K562 (cell line): ENCODE measurements around the gene MYO15B.

Experiments used
- CREB1 ChIP-seq, 2 experiments: sonication (generic) in 1 of 2; formaldehyde crosslinking in 1 of 2; IDR thresholded peaks; 2 replicates each; pipeline versions ENCODE4 v1.6.1 to v1.8.0; 2012 to 2022; ENCODE audit warnings: inconsistent platforms in 1 of 2, mild to moderate bottlenecking in 1 of 2, missing genetic modification reagents in 1 of 2, moderate library complexity in 1 of 2
- GABPA ChIP-seq: fragments of 200-800 bp; sonication (Bioruptor generic); conservative IDR thresholded peaks from 2 replicates; pipeline ENCODE4 v1.6.1; 2016; ENCODE audit warnings: low read depth, missing genetic modification characterization, missing compliant biosample characterization
- MXI1 ChIP-seq: IDR thresholded peaks from 2 replicates; pipeline ENCODE4 v1.6.1; 2011; ENCODE audit warnings: low read depth, mild to moderate bottlenecking, improper control_type of control experiment, low read length
- SMARCC2 ChIP-seq: fragments of 450-650 bp; IDR thresholded peaks from 2 replicates; pipeline ENCODE4 v1.6.1; 2017; ENCODE audit warnings: antibody characterized with exemption, moderate library complexity, mild to moderate bottlenecking, low read depth
- TBL1XR1 ChIP-seq, 2 experiments: IDR thresholded peaks; 2 replicates each; pipeline ENCODE4 v1.6.1; 2012; ENCODE audit warnings: improper control_type of control experiment in 2 of 2, low read length in 2 of 2, mild to moderate bottlenecking in 1 of 2
- ZNF12 ChIP-seq: sonication (generic); formaldehyde crosslinking; IDR thresholded peaks from 2 replicates; pipeline ENCODE4 v1.4.0; 2020; ENCODE audit warnings: mild to moderate bottlenecking, missing genetic modification reagents
- ZNF24 ChIP-seq: fragments of 450-650 bp; IDR thresholded peaks from 2 replicates; pipeline ENCODE4 v1.6.1; 2016
- ZNF280B ChIP-seq: fragments of 250-450 bp; sonication (Bioruptor Pico); IDR thresholded peaks from 2 replicates; pipeline ENCODE4 v1.5.1; 2021; ENCODE audit warnings: mild to moderate bottlenecking
- TF ChIP-seq, protein P1 (sequence below): fragments of 250-450 bp; sonication (Bioruptor Pico); IDR thresholded peaks from 2 replicates; pipeline ENCODE4 v1.5.0; 2021; ENCODE audit warnings: mild to moderate bottlenecking, moderate library complexity
- TF ChIP-seq, protein P2 (sequence below): sonication (generic); formaldehyde crosslinking; IDR thresholded peaks from 2 replicates; pipeline ENCODE4 v1.8.1; 2022; ENCODE audit warnings: missing genetic modification reagents
- TF ChIP-seq, protein P3 (sequence below): fragments of 450-650 bp; IDR thresholded peaks from 2 replicates; pipeline ENCODE4 v1.6.1; 2018; ENCODE audit not compliant: partially characterized antibody

DNA sequence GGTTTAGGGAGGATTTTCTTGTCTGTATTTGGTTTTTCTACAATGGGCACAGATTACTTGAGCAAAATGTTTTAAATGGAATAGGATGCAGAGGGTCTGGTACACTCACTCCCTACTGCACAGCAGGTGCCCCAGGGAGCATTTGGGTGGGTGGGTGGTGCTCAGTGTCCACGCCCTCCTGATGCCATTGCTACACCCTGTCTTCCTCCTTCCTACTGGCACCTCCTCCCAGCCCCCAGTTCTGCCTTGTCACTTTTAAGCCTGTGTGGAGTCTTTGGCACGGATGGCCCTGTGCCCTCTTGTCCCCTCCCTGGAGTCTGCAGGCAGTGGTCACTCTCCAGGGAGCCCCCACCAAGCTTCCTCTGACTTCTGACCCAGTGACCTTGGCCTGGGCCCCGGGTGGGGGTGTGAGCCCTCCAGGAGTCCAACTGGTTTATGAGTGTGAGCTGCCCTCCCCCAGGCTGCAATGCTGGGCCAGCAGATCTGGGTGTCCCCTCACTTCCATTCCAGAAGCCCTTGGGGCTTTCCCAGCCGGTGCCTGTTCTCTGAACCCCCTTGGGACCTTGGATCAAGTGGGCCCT is 46.6 kb upstream of the MYO15B start:
- no peak for TF ChIP-seq ZNF24
- TF ChIP-seq ZNF280B = no peak
- no peak for TF ChIP-seq CREB1 (IDR thresholded peaks at IDR 0.05)
- TF ChIP-seq CREB1 (CRISPR knock-in tag; IDR thresholded peaks at IDR 0.05) = no peak
- TF ChIP-seq TBL1XR1 (IDR thresholded peaks at IDR 0.05; ENCODE audit: low read length in 2 of 2) = no peak
- TF ChIP-seq, protein P1, sequence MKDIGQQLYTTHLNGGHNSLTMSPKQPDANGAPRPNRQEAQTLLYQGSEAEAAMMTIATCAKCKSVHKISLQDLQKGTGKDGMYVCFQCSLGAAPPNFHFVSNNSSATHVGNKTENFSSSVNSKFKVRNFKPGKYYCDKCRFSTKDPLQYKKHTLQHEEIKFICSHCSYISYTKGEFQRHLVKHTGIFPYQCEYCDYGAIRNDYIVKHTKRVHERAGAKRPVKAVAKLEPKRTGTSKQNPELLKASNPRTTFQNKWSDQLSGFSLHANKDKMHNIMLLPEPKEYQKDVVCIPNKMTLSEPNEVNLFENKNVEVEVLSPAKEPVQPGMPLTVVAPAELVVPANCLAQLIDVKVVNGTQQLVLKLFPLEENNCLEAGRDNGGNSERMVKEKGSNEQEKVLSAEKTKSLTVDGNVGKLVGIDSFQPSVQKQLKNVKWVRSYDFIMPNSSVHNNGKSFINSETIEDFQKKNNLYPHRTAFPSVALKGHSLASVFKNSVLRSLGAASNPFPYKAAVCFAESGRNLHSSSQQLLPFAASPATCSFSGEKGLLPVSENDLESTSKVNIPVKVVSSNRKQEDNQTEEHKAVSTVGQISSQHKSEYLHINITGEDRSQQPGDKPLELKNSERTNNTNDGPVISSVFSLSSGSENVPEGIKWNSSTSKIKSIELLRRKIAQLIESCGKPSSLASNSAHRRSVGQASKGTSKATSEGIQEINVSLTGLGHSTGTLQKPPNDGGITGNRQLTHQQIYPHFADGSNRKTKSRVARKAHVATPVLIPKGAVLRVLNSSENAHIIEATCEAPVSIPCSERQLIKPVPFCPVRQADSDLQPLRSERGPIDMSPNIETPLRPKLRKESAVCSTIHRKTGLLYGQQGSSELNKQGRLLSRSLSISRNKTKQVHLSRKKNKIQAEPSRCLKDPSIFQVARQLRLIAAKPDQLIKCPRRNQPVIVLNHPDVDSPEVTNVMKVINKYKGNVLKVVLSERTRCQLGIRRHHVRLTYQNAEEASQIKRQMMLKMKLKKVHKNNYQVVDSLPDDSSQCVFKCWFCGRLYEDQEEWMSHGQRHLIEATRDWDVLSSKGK (CRISPR knock-in tag) = no peak
- TF ChIP-seq, protein P2, sequence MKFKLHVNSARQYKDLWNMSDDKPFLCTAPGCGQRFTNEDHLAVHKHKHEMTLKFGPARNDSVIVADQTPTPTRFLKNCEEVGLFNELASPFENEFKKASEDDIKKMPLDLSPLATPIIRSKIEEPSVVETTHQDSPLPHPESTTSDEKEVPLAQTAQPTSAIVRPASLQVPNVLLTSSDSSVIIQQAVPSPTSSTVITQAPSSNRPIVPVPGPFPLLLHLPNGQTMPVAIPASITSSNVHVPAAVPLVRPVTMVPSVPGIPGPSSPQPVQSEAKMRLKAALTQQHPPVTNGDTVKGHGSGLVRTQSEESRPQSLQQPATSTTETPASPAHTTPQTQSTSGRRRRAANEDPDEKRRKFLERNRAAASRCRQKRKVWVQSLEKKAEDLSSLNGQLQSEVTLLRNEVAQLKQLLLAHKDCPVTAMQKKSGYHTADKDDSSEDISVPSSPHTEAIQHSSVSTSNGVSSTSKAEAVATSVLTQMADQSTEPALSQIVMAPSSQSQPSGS (CRISPR knock-in tag) = no peak
- no peak for TF ChIP-seq MXI1
- TF ChIP-seq GABPA = no peak
- no peak for TF ChIP-seq ZNF12
- TF ChIP-seq SMARCC2 = no peak
- TF ChIP-seq, protein P3, sequence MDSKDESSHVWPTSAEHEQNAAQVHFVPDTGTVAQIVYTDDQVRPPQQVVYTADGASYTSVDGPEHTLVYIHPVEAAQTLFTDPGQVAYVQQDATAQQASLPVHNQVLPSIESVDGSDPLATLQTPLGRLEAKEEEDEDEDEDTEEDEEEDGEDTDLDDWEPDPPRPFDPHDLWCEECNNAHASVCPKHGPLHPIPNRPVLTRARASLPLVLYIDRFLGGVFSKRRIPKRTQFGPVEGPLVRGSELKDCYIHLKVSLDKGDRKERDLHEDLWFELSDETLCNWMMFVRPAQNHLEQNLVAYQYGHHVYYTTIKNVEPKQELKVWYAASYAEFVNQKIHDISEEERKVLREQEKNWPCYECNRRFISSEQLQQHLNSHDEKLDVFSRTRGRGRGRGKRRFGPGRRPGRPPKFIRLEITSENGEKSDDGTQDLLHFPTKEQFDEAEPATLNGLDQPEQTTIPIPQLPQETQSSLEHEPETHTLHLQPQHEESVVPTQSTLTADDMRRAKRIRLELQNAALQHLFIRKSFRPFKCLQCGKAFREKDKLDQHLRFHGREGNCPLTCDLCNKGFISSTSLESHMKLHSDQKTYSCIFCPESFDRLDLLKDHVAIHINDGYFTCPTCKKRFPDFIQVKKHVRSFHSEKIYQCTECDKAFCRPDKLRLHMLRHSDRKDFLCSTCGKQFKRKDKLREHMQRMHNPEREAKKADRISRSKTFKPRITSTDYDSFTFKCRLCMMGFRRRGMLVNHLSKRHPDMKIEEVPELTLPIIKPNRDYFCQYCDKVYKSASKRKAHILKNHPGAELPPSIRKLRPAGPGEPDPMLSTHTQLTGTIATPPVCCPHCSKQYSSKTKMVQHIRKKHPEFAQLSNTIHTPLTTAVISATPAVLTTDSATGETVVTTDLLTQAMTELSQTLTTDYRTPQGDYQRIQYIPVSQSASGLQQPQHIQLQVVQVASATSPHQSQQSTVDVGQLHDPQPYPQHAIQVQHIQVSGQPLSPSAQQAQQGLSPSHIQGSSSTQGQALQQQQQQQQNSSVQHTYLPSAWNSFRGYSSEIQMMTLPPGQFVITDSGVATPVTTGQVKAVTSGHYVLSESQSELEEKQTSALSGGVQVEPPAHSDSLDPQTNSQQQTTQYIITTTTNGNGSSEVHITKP = no peak
